Measurements from ENCODE around the gene APBA1. TPM values are rescaled to one million over a fixed set of nuclear protein-coding genes. Genes with fewer than 3 reads are reported as not detected.
"Not testable (repeated sequence)": the region's sequence is repeated elsewhere in the genome, so short reads cannot be mapped to it uniquely, and the experiment has no call there.

APBA1 gene
- total and polyA plus RNA-seq, 9 of the 15 experiments (the other 6 are each of a cell fraction or from before 2014, with no cell fraction given): 0.01 to 0.02 TPM; not detected in 7

GRCh38 chr9:69439654-69440053, 232.5 kb downstream of the APBA1 start:
- H3K27ac ChIP-seq (ENCODE audit: extremely low read depth, low read depth, low read length); H3K9me3 ChIP-seq (replicated peaks; ENCODE audit: control insufficient read depth, insufficient read depth, low read depth, low read length); ATAC-seq; H3K4me1 ChIP-seq (replicated peaks in 1 of 2; ENCODE audit: control insufficient read depth in 2 of 2, insufficient read depth in 2 of 2, low read length in 2 of 2); H3K36me3 ChIP-seq (ENCODE audit: control insufficient read depth, insufficient read depth, low read length); H3K4me3 ChIP-seq; H2AFZ ChIP-seq (ENCODE audit: low read depth, low read length); POLR2A ChIA-PET; H3K79me2 ChIP-seq (ENCODE audit: control insufficient read depth, insufficient read depth, low read length); H3K9me1 ChIP-seq (ENCODE audit: control insufficient read depth, insufficient read depth, low read length); H3K4me2 ChIP-seq (ENCODE audit: insufficient read depth, low read length); H4K20me1 ChIP-seq (replicated peaks; ENCODE audit: control insufficient read depth, insufficient read depth, low read length); CTCF ChIA-PET (ENCODE audit: low intra/inter-chr PET ratio); FAIRE-seq; BruUV-seq (replicated peaks); DNase-seq (ENCODE audit: extremely low read depth in 1 of 4, low spot score in 3 of 4); H3K27me3 ChIP-seq (ENCODE audit: control insufficient read depth in 2 of 2, insufficient read depth in 2 of 2, low read length in 2 of 2); intact Hi-C loops (cut with micrococcal nuclease); H3K9ac ChIP-seq (ENCODE audit: insufficient read depth in 1 of 2, low read depth in 2 of 2, low read length in 2 of 2): not testable (repeated sequence)
- in situ Hi-C loops (cut with MboI): loop anchor here (25.0 kb wide), 1 partner anchor 673 kb away; no protein-coding TSS in a partner anchor
- WGBS (ENCODE audit: insufficient coverage, low coverage, missing lambda C conversion rate): 5% methylated on average over 4 of the region's 4 CpGs

GRCh38 chr9:69433968-69434367, 238.2 kb downstream of the APBA1 start:
- H4K20me1 ChIP-seq (replicated peaks; ENCODE audit: control insufficient read depth, insufficient read depth, low read length): no peaks in the 10 kb centered on the region
- H3K4me3 ChIP-seq: no peak overlapping the region
- no peaks in the 10 kb centered on the region for H3K4me1 ChIP-seq (replicated peaks in 1 of 2; ENCODE audit: control insufficient read depth in 2 of 2, insufficient read depth in 2 of 2, low read length in 2 of 2)
- BruUV-seq (replicated peaks): no TSS peak
- H3K4me2 ChIP-seq (ENCODE audit: insufficient read depth, low read length): no peak overlapping the region
- no peaks in the 10 kb centered on the region for H3K9me1 ChIP-seq (ENCODE audit: control insufficient read depth, insufficient read depth, low read length)
- H3K36me3 ChIP-seq (ENCODE audit: control insufficient read depth, insufficient read depth, low read length): no peaks in the 10 kb centered on the region
- in situ Hi-C loops (cut with MboI) (loop anchor here (25.0 kb wide), 1 partner anchor 678 kb away; no protein-coding TSS in a partner anchor), intact Hi-C loops (cut with micrococcal nuclease) (no loop called here)
- DNase-seq (ENCODE audit: extremely low read depth in 1 of 4, low spot score in 3 of 4) (no peak), FAIRE-seq (no peak), ATAC-seq (no peak)
- WGBS (ENCODE audit: insufficient coverage, low coverage, missing lambda C conversion rate): 3% methylated on average over 4 of the region's 6 CpGs
- ChIA-PET POLR2A (no interaction called here), CTCF (ENCODE audit: low intra/inter-chr PET ratio) (no interaction called here)
- H3K9me3 ChIP-seq (replicated peaks; ENCODE audit: control insufficient read depth, insufficient read depth, low read depth, low read length): no peaks in the 10 kb centered on the region
- no peaks in the 10 kb centered on the region for H3K79me2 ChIP-seq (ENCODE audit: control insufficient read depth, insufficient read depth, low read length)
- H2AFZ ChIP-seq (ENCODE audit: low read depth, low read length): no peak overlapping the region
- H3K27ac ChIP-seq (ENCODE audit: extremely low read depth, low read depth, low read length): no peak overlapping the region
- no peak overlapping the region for H3K9ac ChIP-seq (ENCODE audit: insufficient read depth in 1 of 2, low read depth in 2 of 2, low read length in 2 of 2)
- no peaks in the 10 kb centered on the region for H3K27me3 ChIP-seq (ENCODE audit: control insufficient read depth in 2 of 2, insufficient read depth in 2 of 2, low read length in 2 of 2)
- no peak for TF ChIP-seq KLF10 (CRISPR knock-in tag; IDR thresholded peaks at IDR 0.05)
- no peak for TF ChIP-seq MEF2D (tag; conservative IDR thresholded peaks at IDR 0.05; ENCODE audit: low read depth)
- TF ChIP-seq PPARD (CRISPR knock-in tag; IDR thresholded peaks at IDR 0.05): no peak
- TF ChIP-seq MBD1 (CRISPR knock-in tag; IDR thresholded peaks at IDR 0.05): no peak
- TF ChIP-seq LEF1 (IDR thresholded peaks at IDR 0.05): no peak
- no peak for TF ChIP-seq STAG1 (CRISPR knock-in tag; IDR thresholded peaks at IDR 0.05; ENCODE audit: borderline replicate concordance)
- TF ChIP-seq ZNF133 (CRISPR knock-in tag; IDR thresholded peaks at IDR 0.05): no peak
- no peak for TF ChIP-seq ZBTB9 (CRISPR knock-in tag; IDR thresholded peaks at IDR 0.05)
- no peak for TF ChIP-seq THAP12 (CRISPR knock-in tag; IDR thresholded peaks at IDR 0.05)
- no peak for TF ChIP-seq ZNF589 (CRISPR knock-in tag; IDR thresholded peaks at IDR 0.05; ENCODE audit: low read depth)
- no peak for TF ChIP-seq ZNF699 (CRISPR knock-in tag; IDR thresholded peaks at IDR 0.05; ENCODE audit: insufficient replicate concordance)
- TF ChIP-seq SMC3 (conservative IDR thresholded peaks at IDR 0.05; ENCODE audit: insufficient read depth, low read depth, low read length): no peak
